Measurements from ENCODE around the gene NCKAP5. TPM values are rescaled to one million over a fixed set of nuclear protein-coding genes. Genes with fewer than 3 reads are reported as not detected.

NCKAP5 gene
- total and polyA plus RNA-seq, 9 of the 15 experiments (the other 6 are each of a cell fraction or from before 2014, with no cell fraction given) = not detected

GRCh38 chr2:133461484-133461883 lies 106.8 kb downstream of the NCKAP5 start:
- H3K4me2 ChIP-seq (ENCODE audit: insufficient read depth, low read length) = no peak overlapping the region
- H3K79me2 ChIP-seq (ENCODE audit: control insufficient read depth, insufficient read depth, low read length) = no peaks in the 10 kb centered on the region
- no peaks in the 10 kb centered on the region for H3K9me1 ChIP-seq (ENCODE audit: control insufficient read depth, insufficient read depth, low read length)
- no peaks in the 10 kb centered on the region for H4K20me1 ChIP-seq (replicated peaks; ENCODE audit: control insufficient read depth, insufficient read depth, low read length)
- intact Hi-C loops (cut with micrococcal nuclease) = no loop called here
- no peaks in the 10 kb centered on the region for H3K4me1 ChIP-seq (replicated peaks in 1 of 2; ENCODE audit: control insufficient read depth in 2 of 2, insufficient read depth in 2 of 2, low read length in 2 of 2)
- no peaks in the 10 kb centered on the region for H3K36me3 ChIP-seq (ENCODE audit: control insufficient read depth, insufficient read depth, low read length)
- H3K9ac ChIP-seq (ENCODE audit: insufficient read depth in 1 of 2, low read depth in 2 of 2, low read length in 2 of 2) = no peak overlapping the region
- H3K9me3 ChIP-seq (replicated peaks; ENCODE audit: control insufficient read depth, insufficient read depth, low read depth, low read length) = no peaks in the 10 kb centered on the region
- DNase-seq (ENCODE audit: extremely low read depth in 1 of 4, low spot score in 3 of 4) (no peak), ATAC-seq (no peak), FAIRE-seq (no peak)
- no peak overlapping the region for H3K4me3 ChIP-seq
- 0% methylated on average over 4 of the region's 4 CpGs for WGBS (ENCODE audit: insufficient coverage, low coverage, missing lambda C conversion rate)
- ChIA-PET CTCF (ENCODE audit: low intra/inter-chr PET ratio) (no interaction called here), POLR2A (no interaction called here)
- H3K27me3 ChIP-seq (ENCODE audit: control insufficient read depth in 2 of 2, insufficient read depth in 2 of 2, low read length in 2 of 2) = no peaks in the 10 kb centered on the region
- BruUV-seq (replicated peaks) = no TSS peak
- in situ Hi-C loops (cut with MboI) = no loop called here
- no peak overlapping the region for H2AFZ ChIP-seq (ENCODE audit: low read depth, low read length)
- H3K27ac ChIP-seq (ENCODE audit: extremely low read depth, low read depth, low read length) = no peak overlapping the region
- no peak for TF ChIP-seq ZFX (CRISPR knock-in tag; IDR thresholded peaks at IDR 0.05)
- TF ChIP-seq FOXK2 (conservative IDR thresholded peaks at IDR 0.05 in 1 of 2, IDR thresholded peaks at IDR 0.05 in 1 of 2; ENCODE audit: low read depth in 2 of 2) = no peak
- no peak for TF ChIP-seq NKRF (IDR thresholded peaks at IDR 0.05; ENCODE audit: borderline replicate concordance)
- TF ChIP-seq IRF1 (CRISPR knock-in tag; IDR thresholded peaks at IDR 0.05; ENCODE audit: borderline replicate concordance) = no peak
- no peak for TF ChIP-seq GTF2F1 (IDR thresholded peaks at IDR 0.05; ENCODE audit: low read depth, low read length)
- TF ChIP-seq MEIS2 (IDR thresholded peaks at IDR 0.05; ENCODE audit: partially characterized antibody) = no peak
- TF ChIP-seq RBM34 (IDR thresholded peaks at IDR 0.05; ENCODE audit: borderline replicate concordance, insufficient read depth, low read length) = no peak
- no peak for TF ChIP-seq TEAD2 (tag; IDR thresholded peaks at IDR 0.05)
- no peak for TF ChIP-seq MAFK (IDR thresholded peaks at IDR 0.05; ENCODE audit: low read length)
- no peak for TF ChIP-seq ETV6 (IDR thresholded peaks at IDR 0.05; ENCODE audit: borderline replicate concordance in 1 of 2, low read depth in 2 of 2, low read length in 1 of 2)
- no peak for TF ChIP-seq ETV6 (CRISPR knock-in tag; IDR thresholded peaks at IDR 0.05; ENCODE audit: borderline replicate concordance)
- no peak for TF ChIP-seq ATF6 (CRISPR knock-in tag; IDR thresholded peaks at IDR 0.05)
- TF ChIP-seq SETDB1 (IDR thresholded peaks at IDR 0.05; ENCODE audit: low read length) = no peak

All from K562 (cell line).